Erythroblast (primary cell): ENCODE results near the gene DCLRE1B.

Experiments used
- GATA1 ChIP-seq: IDR thresholded peaks from 2 replicates; pipeline ENCODE4 v1.6.1; 2011; ENCODE audit warnings: low read depth, mild to moderate bottlenecking, control low read depth, low read length, moderate library complexity
- POLR2A ChIP-seq: IDR thresholded peaks from 2 replicates; pipeline ENCODE4 v1.6.1; 2011; ENCODE audit warnings: mild to moderate bottlenecking, low read length

GRCh38 chr1:113895098-113895497, 10.0 kb upstream of the DCLRE1B start:
- TF ChIP-seq POLR2A (no peak), GATA1 (no peak)
